ENCODE results near the gene ZNF771.
A peak's percentile ranks its signal among the peaks of the same experiment; 100 is the strongest.

ZNF771 gene

DNA sequence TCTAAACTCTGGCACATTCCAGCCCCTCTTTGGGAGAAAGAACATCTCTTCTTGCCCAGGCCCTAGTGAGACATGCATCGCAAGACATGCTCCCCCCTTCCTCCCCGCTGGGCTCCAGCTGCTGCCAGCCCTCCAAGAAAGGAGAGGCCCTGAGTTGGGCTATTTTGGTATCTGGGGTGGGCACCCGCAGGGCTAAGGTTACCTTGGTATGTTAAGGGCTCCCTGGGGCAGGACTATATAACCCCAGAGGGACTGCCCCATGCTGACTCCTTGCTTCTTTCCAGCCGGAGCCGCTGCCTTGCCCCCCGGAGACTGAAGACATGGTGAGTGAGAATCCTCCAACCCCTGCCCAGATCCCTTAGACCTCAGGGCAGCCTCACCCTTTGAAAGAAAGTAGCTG is 32.9 kb upstream of the ZNF771 start, which contains the start of gene MYL11:
Gene MYL11 (plus strand): TSS at position 265 of the 400 bp plus-strand sequence. CDS start 56 bp downstream, at position 321.
- Histone ChIP-seq H3K27me3 (ENCODE audit: control insufficient read depth, insufficient read depth, low read length) (no peaks in the 10 kb centered on the region), H3K4me2 (ENCODE audit: low read length) (no peak within 1 kb of the TSS), H3K9me3 (ENCODE audit: control insufficient read depth, low read length) (no peaks in the 10 kb centered on the region), H3K4me1 (peaks cover 9% of the 10 kb centered on the region), H3K4me3 (ENCODE audit: low read depth, low read length) (no peak within 1 kb of the TSS), H2AFZ (no peak within 1 kb of the TSS), H3K9ac (no peak within 1 kb of the TSS), H3K79me2 (peaks cover 2% of the 10 kb centered on the region), H3K36me3 (ENCODE audit: control insufficient read depth, insufficient read depth, low read length) (no peaks in the 10 kb centered on the region), H3K27ac (no peak within 1 kb of the TSS)
- TF ChIP-seq, protein P1, sequence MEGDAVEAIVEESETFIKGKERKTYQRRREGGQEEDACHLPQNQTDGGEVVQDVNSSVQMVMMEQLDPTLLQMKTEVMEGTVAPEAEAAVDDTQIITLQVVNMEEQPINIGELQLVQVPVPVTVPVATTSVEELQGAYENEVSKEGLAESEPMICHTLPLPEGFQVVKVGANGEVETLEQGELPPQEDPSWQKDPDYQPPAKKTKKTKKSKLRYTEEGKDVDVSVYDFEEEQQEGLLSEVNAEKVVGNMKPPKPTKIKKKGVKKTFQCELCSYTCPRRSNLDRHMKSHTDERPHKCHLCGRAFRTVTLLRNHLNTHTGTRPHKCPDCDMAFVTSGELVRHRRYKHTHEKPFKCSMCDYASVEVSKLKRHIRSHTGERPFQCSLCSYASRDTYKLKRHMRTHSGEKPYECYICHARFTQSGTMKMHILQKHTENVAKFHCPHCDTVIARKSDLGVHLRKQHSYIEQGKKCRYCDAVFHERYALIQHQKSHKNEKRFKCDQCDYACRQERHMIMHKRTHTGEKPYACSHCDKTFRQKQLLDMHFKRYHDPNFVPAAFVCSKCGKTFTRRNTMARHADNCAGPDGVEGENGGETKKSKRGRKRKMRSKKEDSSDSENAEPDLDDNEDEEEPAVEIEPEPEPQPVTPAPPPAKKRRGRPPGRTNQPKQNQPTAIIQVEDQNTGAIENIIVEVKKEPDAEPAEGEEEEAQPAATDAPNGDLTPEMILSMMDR (IDR thresholded peaks at IDR 0.05) = no peak

DNA sequence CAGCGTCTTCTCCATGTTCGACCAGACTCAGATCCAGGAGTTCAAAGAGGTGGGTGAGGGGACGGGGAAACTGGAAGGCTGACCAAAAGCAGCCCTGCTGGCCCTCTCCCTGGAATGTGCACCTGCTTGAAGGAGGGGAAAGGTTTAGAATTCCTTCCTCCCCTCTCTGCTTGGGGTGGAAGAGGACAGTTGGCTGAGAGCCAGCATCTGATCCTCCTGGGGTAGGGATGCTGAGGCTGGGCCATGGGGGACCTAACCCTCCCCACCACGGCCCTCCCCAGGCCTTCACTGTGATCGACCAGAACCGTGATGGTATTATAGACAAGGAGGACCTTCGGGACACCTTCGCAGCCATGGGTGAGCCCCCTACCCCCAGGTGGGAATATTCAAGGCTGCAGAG is 31.5 kb upstream of the ZNF771 start:
- Histone ChIP-seq H3K4me1 (peaks cover 9% of the 10 kb centered on the region), H3K79me2 (no peaks in the 10 kb centered on the region), H3K9ac (no peak overlapping the region), H3K4me3 (ENCODE audit: low read depth, low read length) (no peak overlapping the region), H3K27me3 (ENCODE audit: control insufficient read depth, insufficient read depth, low read length) (no peaks in the 10 kb centered on the region), H3K27ac (no peak overlapping the region), H2AFZ (no peak overlapping the region), H3K9me3 (ENCODE audit: control insufficient read depth, low read length) (no peaks in the 10 kb centered on the region), H3K36me3 (ENCODE audit: control insufficient read depth, insufficient read depth, low read length) (no peaks in the 10 kb centered on the region), H3K4me2 (ENCODE audit: low read length) (no peak overlapping the region)
- TF ChIP-seq, protein P1 (IDR thresholded peaks at IDR 0.05) = no peak

DNA sequence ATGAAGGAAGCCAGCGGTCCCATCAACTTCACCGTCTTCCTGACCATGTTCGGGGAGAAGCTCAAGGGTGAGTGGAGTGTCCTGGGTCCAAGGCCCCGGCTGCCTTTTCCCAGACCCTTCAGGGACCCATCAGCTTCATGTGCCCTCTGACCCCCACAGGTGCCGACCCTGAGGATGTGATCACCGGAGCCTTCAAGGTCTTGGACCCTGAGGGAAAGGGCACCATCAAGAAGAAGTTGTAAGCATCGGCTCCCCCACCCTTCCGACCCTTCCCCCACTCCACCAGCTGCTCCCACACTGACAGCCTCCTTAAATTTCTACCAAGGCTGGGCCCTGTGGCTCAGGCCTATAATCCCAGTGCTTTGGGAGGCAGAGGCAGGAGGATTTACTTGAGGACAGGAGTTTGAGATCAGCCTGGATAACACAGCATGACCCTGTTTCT is 30.9 kb upstream of the ZNF771 start:
- Histone ChIP-seq H3K79me2 (no peaks in the 10 kb centered on the region), H3K4me2 (ENCODE audit: low read length) (no peak overlapping the region), H3K27ac (peak overlapping the region; percentile 100), H3K27me3 (ENCODE audit: control insufficient read depth, insufficient read depth, low read length) (no peaks in the 10 kb centered on the region), H3K36me3 (ENCODE audit: control insufficient read depth, insufficient read depth, low read length) (no peaks in the 10 kb centered on the region), H3K9me3 (ENCODE audit: control insufficient read depth, low read length) (no peaks in the 10 kb centered on the region), H3K9ac (no peak overlapping the region), H3K4me1 (peaks cover 5% of the 10 kb centered on the region), H3K4me3 (ENCODE audit: low read depth, low read length) (no peak overlapping the region), H2AFZ (no peak overlapping the region)
- TF ChIP-seq, protein P1 (IDR thresholded peaks at IDR 0.05) = no peak

DNA sequence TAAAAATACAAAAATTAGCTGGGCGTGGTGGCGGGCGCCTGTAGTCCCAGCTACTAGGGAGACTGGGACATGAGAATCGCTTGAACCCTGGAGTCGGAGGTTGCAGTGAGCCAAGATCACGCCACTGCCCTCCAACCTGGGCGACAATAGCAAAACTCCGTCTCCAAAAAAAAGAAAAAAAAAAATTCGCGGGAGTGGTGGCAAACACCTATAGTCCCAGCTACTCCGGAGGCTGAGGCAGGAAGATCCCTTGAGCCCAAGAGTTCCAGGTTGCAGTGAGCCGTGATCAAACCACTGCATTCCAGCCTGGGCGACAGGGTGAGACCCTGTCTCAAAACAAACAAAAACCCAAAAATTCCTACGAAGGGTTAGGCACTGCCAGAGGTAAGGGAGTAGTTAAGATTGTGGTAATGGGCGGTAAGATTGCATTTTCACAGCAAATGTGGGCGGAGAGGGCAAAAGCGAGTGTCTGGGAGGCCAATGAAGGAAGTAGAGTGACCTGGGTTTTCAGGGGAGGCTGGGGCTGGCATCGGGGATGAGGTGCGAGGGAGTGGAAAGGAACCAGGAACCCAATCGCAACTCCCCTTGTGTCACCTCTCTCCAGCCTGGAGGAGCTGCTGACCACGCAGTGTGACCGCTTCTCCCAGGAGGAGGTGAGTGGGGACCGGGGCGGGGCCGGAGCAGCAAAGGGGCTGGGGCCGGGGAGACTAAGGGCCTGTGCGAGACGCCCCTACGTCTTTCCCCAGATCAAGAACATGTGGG is 30.2 kb upstream of the ZNF771 start:
- Histone ChIP-seq H3K9me3 (ENCODE audit: control insufficient read depth, low read length) (no peaks in the 10 kb centered on the region), H3K4me2 (ENCODE audit: low read length) (peak overlapping the region; percentile 100), H3K27me3 (ENCODE audit: control insufficient read depth, insufficient read depth, low read length) (no peaks in the 10 kb centered on the region), H3K4me1 (peaks cover 4% of the 10 kb centered on the region), H3K27ac (peak overlapping the region; percentile 100), H2AFZ (peak overlapping the region; percentile 93), H3K79me2 (no peaks in the 10 kb centered on the region), H3K36me3 (ENCODE audit: control insufficient read depth, insufficient read depth, low read length) (no peaks in the 10 kb centered on the region), H3K9ac (peak overlapping the region; percentile 98), H3K4me3 (ENCODE audit: low read depth, low read length) (peak overlapping the region; percentile 98)
- TF ChIP-seq, protein P1 (IDR thresholded peaks at IDR 0.05) = no peak

Data from parathyroid adenoma (tissue), 2 donors.